Spleen (tissue), 7 donors: ENCODE results near the gene NKAIN2.

Experiments used
- CTCF ChIP-seq, 11 experiments: fragments of 200-600 bp in 7 of 11; fragments of 450-650 bp in 4 of 11; sonication (generic) in 4 of 11; IDR thresholded peaks in 8 of 11; conservative IDR thresholded peaks in 3 of 11; 1 replicate in 7 of 11; 2 replicates in 4 of 11; pipeline versions ENCODE4 v1.4.0 to v1.8.0; 2016 to 2021; ENCODE audit warnings: antibody characterized with exemption in 11 of 11, inconsistent platforms in 4 of 11, mild to moderate bottlenecking in 1 of 11
- POLR2A ChIP-seq, 3 donors: fragments of 450-650 bp; IDR thresholded peaks; one replicate each; pipeline ENCODE4 v1.5.1; 2017; ENCODE audit warnings: antibody characterized with exemption in 3 of 3, mild to moderate bottlenecking in 1 of 3
- POLR2AphosphoS5 ChIP-seq, 3 donors: sonication (generic); formaldehyde crosslinking; IDR thresholded peaks; one replicate each; pipeline ENCODE4 v1.5.1; 2017; ENCODE audit warnings: antibody characterized with exemption in 3 of 3
- donor health status: DM: no; HTN: no; CAD: no; lungs with moderate emphysema.
- donor health status: DM: no; HTN: no; CAD: no.
- donor health status: DM: no; HTN: no; CAD: no.

GRCh38 chr6:124659427-124659826 lies 855.8 kb downstream of the NKAIN2 start:
- TF ChIP-seq CTCF (IDR thresholded peaks at IDR 0.05 in 8 of 11, conservative IDR thresholded peaks at IDR 0.05 in 3 of 11) = no peak
- no peak for TF ChIP-seq POLR2A (IDR thresholded peaks at IDR 0.05)
- TF ChIP-seq POLR2AphosphoS5 (IDR thresholded peaks at IDR 0.05) = no peak
